ENCODE results near the gene LYAR. TPM values are rescaled to one million over a fixed set of nuclear protein-coding genes. Genes with fewer than 3 reads are reported as not detected.

The LYAR gene
- total RNA-seq, 2 experiments from 2014 or later, result 25.9 to 28.1 TPM

Other genes starting within 250 kb of the LYAR start
- not detected for gene OTOP1, start 63.2 kb downstream of the LYAR start, total RNA-seq
- gene TMEM128, start 41.9 kb downstream of the LYAR start, total RNA-seq, result 10 to 100 TPM; 17.7 to 17.8 TPM
- gene ZBTB49, start 97 bp upstream of the LYAR start, total RNA-seq, result 1 to 10 TPM; 7.9 to 8.3 TPM
- gene NSG1, start 96.9 kb upstream of the LYAR start, total RNA-seq, result 10 to 100 TPM; 11.0 to 11.9 TPM